Hepatocyte (in vitro differentiated cells): Measurements from ENCODE around the gene C6orf47.

Experiments
- EZH2 ChIP-seq: fragments of 200-600 bp; sonication (generic); IDR thresholded peaks from 2 replicates; pipeline ENCODE4 v1.6.1; 2016; ENCODE audit warnings: antibody characterized with exemption, mild to moderate bottlenecking, borderline replicate concordance
- EZH2phosphoT487 ChIP-seq: fragments of 200-600 bp; sonication (generic); IDR thresholded peaks from one replicate; pipeline ENCODE4 v1.6.1; 2018; ENCODE audit warnings: antibody characterized with exemption, mild to moderate bottlenecking, low read depth, moderate library complexity; ENCODE audit not compliant: unreplicated experiment, severe bottlenecking
- TF ChIP-seq, protein P1 (sequence below): fragments of 200-600 bp; sonication (generic); IDR thresholded peaks from 2 replicates; pipeline ENCODE4 v1.5.1; 2016; ENCODE audit warnings: antibody characterized with exemption, mild to moderate bottlenecking; ENCODE audit not compliant: poor library complexity

- TF ChIP-seq EZH2 (no peak), EZH2phosphoT487 (no peak)
- TF ChIP-seq, protein P1, sequence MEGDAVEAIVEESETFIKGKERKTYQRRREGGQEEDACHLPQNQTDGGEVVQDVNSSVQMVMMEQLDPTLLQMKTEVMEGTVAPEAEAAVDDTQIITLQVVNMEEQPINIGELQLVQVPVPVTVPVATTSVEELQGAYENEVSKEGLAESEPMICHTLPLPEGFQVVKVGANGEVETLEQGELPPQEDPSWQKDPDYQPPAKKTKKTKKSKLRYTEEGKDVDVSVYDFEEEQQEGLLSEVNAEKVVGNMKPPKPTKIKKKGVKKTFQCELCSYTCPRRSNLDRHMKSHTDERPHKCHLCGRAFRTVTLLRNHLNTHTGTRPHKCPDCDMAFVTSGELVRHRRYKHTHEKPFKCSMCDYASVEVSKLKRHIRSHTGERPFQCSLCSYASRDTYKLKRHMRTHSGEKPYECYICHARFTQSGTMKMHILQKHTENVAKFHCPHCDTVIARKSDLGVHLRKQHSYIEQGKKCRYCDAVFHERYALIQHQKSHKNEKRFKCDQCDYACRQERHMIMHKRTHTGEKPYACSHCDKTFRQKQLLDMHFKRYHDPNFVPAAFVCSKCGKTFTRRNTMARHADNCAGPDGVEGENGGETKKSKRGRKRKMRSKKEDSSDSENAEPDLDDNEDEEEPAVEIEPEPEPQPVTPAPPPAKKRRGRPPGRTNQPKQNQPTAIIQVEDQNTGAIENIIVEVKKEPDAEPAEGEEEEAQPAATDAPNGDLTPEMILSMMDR: no peak
Observed at GRCh38 chr6:31692353-31692752, 31.8 kb upstream of the C6orf47 start.
